Lung microvascular endothelial cell (primary cell): ENCODE measurements around the gene TM9SF4. TPM values are rescaled to one million over a fixed set of nuclear protein-coding genes. Genes with fewer than 3 reads are reported as not detected.

Experiments used
- DNase-seq, 2 donors: peaks; one replicate each; pipeline versions ENCODE4 v3.0.0 to v3.0.0-alpha.2; 2010; ENCODE audit warnings: low read depth in 2 of 2
- total RNA-seq: library from RNA; depleted of rRNA; stranded (reverse); fragments of >200 nt; gene quantifications from 2 replicates; pipeline ENCODE4 v1.2.1, GENCODE V29; 2014

TM9SF4 gene
- total RNA-seq, 1 donor from 2014 or later = 25.2 TPM

DNA sequence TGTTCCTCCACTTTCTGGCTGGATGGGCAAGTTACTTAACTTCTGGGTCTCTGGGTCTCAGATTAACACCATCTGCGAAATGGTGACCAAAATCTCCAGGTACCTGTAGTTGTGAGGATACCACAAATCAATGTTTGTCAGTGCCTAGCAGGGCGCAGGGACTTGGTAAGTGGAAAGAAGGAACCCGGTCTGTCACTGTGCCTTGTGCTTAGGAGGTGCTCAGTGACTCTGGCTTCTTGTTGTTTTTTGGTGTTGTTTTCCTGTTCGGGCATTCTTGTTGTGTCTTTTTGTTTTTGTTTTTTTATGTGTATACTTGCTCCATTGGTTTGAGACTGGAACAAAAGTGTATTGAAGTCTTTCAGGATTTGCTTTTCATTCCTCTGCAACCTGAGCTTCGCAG is 17.8 kb downstream of the TM9SF4 start:
- no peak for DNase-seq

DNA sequence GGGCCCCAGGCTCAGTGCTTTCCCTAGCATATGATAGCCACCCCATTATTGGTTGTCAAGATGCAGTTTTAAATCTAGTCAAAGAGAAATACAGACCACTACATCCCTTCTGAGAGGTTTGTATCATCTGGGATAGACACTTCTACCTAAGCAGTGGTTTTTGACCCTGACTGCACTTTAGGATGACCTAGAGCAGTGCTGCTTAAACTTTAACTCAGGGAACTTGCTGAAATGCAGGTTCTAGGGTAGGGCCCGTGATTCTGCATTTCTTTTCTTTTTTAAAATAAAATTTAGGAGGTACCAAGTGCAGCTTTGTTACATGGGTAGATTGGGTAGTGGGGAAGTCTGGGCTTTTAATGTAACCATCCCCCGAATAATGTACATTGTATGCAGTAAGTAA is 18.7 kb downstream of the TM9SF4 start:
- DNase-seq = no peak

DNA sequence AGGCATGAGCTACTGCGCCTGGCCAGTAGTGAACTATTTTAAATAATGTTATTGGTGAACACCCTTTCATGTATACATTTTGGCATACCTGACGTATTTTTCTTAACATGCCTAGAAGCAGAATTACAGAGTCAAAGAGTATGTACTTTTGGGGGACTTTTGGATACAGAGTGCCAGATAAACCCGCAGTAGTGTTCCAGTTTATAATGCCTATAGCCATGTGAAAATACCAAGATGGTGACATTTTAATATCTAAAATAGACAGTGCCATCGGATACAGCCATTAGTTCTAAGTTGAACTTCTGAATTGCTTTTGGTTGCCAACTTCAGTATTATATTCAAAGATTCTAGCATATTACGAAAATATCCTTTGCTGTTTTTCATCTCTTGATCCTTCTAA is 20.3 kb downstream of the TM9SF4 start:
- no peak for DNase-seq

DNA sequence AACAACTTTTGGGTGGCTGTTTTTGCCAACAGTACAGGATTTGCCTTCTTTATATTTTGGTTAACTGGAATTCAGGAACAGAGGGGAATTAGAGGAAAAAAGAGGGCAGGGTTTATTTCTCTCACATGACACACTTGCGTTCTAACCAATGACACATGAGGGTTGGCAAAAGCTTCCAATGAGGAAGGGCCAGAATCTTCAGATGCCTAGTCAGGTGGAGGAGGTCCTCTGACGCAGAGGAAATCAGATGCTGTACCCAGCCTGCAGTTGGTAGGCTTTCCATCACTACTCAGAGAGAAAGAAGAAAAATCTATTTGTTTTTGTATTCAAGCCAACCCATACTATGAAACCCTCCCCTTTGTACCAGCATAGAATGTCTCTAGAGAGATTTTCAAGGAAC is 20.8 kb downstream of the TM9SF4 start:
- no peak for DNase-seq

DNA sequence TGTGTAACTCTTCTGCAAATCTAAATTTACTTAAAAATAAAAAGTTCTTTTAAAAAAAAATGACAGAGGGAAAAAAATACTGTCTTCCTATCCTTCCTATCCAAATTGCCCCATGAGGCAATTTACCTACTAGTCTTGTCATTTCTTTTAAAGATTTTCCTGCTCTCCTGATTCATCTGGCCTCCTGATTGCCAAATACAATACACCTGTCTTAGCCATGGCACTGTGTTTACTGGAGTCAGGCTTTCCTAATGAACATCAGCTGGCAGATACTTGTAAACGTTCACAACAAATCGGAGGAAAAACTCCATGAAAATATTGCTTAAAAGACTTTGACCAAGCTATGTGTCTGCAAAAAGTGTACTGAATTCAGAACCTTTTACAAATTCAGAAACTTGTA is 21.5 kb downstream of the TM9SF4 start:
- DNase-seq = no peak

DNA sequence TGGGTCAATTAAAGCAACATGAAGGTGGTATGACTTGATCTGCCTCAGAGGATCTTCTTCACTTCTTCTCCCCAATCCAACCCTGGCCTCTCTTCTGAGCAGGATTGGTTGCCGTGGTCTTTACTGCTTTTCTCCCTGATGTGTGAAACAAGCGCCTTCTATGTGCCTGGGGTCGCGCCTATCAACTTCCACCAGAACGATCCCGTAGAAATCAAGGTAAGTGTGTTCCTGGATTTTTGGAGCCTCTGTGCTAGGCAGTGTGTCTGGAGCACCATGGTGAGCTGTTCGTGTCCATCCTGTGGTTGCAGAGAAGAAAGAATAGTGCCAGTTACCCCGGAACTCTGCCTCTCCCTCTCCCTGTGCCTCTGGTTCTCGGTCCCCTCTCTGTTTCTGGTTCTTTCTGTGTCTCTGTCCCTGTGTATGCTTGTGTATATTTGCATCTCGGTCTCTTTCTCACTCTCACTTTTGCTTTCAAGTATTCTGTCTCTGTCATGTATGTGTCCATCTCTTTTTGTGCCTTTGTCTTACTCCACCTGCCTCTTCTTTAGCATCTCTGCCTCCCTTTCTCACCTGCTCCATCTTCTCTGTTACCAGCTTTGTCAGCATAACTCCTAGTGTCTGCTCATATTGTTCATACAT is 23.5 kb downstream of the TM9SF4 start:
- DNase-seq = no peak

DNA sequence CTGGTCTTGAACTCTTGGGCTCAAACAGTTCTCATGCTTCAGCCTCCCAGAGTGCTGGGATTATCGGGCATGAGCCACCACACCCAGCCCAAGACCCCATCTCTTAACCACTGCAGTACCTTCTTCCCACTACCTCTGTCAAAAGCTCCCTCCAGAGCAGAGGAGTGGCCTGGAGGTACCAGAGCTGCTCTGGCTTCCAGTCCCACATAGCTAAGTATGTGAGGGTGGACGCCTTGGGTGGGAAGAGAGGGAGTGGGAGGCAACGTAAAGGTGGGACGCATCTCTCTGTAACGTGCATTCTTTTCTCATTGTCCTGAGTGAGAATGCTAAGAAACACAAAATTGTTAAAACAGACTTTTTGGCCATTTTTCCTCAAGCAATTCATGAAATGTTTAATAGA is 24.5 kb downstream of the TM9SF4 start:
- no peak for DNase-seq

DNA sequence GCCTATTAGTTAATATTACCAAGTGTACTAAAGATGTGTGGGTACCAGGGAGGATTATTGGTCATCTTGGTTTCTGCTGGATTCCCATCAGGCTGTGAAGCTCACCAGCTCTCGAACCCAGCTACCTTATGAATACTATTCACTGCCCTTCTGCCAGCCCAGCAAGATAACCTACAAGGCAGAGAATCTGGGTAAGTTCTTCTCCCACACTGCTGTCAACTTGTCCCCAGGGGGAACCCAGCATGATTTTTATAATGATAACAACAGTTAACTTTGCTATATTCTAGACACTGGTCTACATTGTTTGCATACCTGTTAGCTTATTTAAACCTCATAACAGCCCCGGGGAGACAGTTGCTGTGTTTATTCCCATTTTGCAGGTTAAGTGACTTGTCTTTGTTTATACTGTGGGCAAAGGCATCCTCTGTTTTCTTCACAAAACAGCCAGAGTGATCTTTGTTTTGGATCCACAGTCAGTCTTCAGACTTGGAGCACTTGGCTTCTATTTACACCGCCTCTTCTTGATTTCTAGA is 26.5 kb downstream of the TM9SF4 start:
- DNase-seq = no peak

DNA sequence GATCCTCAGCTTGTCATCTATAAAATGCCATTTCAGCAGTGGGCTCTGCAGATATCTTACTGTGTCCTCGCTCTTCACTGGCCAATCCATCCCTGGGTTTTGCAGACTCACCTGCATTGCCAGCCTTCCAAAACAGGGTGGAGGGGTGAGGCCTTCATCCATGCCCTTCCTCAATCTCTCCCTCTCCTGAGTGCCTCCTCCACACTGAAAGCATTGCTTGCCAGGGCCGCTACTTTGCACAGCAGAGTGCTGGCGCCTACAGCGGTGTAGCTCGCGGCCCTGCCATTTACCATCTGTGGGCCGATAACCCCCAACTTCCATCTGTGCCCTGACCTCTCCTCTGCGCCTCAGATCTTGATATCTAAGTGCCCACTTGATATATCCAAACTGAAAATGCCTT is 29.4 kb downstream of the TM9SF4 start:
- no peak for DNase-seq

DNA sequence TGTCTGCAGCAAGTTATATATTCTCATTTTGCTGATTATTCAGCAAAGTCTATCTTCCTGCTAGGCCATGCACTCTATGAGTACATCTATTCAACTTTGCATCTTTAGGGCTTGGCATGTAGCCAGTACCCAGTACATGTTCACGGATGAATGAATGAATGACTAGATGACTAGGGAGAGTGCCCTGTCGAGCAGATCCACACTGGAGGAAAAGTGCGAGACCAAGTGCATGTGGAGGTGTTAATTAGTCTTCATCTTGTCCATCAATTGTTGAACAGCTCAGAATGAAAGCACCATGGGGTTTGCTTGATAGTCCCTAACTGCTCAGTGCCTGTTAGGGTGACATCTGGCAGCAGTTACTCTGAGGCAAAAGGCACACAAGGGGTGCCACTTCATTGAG is 30.4 kb downstream of the TM9SF4 start:
- DNase-seq = no peak

DNA sequence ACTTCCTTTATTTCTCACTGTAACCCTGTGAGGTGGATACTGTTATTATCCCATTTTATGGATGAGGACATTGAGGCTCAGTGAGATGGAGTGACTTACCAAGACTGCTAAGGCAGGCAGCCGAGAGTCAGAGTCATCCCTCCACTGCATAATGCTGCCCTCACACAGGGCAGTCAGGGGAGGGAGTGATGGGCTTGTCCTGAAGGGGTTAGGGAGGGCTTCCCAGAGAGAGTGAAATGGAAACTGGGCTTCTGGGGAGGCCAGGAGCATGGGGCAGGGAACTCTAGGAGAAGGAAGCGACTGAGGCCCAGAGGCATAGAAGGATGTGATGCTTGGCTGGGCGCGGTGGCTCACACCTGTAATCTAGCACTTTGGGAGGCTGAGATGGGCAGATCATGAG is 31.1 kb downstream of the TM9SF4 start:
- no peak for DNase-seq

DNA sequence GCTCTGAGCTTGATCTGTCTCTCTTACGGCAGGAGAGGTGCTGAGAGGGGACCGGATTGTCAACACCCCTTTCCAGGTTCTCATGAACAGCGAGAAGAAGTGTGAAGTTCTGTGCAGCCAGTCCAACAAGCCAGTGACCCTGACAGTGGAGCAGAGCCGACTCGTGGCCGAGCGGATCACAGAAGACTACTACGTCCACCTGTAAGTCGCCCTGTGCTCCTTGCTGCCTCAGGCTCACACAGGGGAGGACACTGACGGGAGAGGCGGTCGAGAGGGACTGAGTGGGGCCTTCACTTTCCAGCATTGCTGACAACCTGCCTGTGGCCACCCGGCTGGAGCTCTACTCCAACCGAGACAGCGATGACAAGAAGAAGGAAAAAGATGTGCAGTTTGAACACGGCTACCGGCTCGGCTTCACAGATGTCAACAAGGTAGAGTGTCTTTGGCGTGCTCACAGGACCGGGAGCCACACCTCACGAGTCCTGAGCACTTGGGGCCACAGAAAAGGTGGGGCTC is 32.0 kb downstream of the TM9SF4 start:
- no peak for DNase-seq

DNA sequence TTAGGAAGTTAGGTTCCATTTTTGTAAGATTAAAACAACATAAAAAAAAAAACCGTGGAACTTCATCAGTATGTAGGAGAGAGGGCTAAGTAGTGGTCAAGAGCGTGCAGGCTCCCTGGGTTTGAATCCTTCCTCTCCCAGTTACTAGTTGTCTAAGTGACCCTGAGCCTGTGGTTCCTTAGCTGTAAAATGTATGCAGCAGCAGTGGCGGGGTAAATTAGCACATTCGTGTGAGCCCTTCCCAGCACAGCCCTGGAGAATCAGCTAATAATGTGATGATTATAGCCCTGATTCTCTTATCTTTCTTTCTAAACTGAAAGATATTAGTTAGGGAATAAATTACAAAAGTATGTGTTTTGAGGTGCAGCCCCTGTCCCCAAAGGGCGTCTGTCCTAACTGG is 32.6 kb downstream of the TM9SF4 start:
- DNase-seq = no peak

DNA sequence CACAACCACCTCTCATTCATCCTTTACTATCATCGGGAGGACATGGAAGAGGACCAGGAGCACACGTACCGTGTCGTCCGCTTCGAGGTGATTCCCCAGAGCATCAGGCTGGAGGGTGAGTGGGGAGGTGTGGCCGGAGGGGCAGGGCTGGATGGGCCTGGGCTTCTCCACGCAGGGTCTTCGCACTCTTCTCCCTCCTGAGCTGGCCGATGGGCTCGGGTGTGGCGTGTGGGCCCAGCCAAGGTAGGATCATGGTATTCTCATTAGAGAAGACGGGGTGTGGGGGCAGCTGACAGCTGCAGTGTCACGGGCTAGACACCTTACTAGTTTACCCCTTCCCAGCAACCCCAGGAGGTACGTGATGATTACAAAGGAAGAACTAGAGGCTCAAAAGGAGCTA is 33.5 kb downstream of the TM9SF4 start:
- DNase-seq = no peak

DNA sequence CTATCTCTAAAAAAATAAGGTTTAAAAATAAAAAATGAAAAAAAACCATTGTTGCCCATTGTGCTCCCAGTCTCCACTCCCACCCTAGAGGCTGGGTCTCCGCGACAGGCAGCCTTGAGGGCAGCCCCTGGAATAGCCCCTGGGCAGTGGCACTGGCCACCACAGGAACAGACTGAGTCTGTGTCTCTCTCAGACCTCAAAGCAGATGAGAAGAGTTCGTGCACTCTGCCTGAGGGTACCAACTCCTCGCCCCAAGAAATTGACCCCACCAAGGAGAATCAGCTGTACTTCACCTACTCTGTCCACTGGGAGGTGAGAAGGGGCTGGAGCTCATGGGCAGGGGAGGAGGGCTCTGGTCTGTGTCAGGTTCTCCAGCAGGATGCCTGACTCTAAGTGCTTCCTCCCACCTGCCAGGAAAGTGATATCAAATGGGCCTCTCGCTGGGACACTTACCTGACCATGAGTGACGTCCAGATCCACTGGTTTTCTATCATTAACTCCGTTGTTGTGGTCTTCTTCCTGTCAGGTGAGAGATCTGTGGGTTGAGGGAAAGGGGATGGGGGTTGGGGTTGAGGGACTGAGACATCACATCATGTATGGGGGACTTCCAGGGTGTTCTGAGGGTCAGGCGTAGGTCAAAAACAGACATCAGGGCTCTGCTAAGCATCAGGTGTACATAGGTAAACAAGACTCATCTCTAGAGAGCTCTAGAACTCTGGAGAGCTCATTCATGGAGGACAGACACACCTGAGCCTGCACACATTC is 35.6 kb downstream of the TM9SF4 start:
- DNase-seq = no peak

DNA sequence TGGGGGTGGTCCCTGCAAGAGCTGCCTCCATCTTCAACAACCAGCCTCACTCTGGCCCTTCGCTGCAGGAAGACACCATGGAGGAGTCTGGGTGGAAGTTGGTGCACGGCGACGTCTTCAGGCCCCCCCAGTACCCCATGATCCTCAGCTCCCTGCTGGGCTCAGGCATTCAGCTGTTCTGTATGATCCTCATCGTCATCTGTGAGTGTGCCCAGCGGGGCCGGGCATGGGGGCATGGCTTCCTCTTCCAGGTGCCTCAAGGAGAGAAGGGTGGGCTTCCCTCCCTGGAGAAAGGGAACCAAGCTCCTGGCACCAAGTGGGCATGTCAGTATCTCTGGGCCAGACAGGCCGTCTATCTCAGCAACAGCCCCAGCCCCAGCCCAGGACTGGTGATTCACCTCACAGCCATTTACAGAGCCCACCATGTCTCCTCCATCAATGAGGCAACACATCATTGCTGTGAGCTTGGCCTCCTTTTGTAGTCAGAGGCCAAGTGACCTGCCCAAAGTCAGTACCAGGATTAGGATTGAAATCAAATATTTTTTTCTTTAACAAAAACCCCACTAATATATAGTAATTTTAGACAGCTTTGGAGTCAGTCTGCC is 40.2 kb downstream of the TM9SF4 start:
- DNase-seq = no peak

DNA sequence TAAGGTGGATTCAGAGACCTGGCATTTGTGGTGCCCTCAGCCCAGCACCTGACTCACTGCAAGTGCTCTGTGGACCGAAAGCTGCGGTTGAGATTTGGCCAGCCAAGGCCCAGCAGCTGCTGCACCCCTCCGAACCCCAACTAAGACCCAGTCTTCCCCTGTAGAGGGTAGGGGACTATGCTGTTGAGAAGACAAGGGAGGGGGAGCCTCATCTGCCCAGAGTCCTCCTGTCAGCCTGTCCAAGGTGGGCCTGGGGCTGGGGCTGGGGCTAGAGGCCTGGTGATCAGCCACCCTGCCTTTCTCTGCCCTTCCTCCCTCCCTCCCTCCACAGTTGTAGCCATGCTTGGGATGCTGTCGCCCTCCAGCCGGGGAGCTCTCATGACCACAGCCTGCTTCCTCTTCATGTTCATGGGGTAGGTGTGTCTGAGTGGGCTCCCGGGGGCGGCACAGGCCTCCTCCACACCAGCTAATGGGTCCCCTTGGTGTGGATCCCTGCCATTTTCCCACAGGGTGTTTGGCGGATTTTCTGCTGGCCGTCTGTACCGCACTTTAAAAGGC is 40.9 kb downstream of the TM9SF4 start:
- DNase-seq = no peak

DNA sequence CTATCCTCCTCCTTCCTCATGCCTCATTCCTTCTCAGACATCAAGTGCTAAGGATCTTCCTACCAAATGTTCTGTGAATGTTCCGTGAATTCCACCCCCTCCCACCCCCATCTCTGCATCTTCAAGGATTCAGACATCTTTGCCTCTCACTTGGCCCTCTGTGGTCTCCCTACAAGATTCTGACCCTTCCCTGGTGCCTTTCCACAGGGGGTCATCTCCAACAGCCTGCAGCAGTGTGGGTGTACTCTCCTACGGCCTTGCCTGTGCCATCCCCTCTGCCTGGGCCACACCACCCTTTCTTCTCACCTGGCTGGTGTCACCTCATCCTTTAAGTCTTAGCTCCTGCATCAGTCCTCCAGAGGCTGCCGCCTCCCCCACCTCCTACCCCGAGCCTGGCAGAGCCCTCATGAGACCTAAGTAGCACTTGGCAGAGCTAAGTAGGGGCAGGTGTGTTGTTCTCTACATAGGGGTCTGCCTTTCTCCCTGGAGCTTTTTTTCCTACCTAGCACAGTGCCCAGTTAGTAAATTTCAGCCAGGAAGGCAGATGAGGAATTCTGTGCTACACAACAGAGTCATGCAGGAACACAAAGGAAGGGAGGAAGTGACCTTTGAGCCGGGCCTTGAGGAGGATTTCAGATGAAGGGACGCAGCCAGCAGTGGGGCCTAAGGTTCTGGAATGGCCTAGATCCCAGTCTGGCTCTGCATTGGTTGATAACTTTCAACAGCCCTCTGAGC is 43.1 kb downstream of the TM9SF4 start:
- peak; percentile 52 to 66 for DNase-seq

DNA sequence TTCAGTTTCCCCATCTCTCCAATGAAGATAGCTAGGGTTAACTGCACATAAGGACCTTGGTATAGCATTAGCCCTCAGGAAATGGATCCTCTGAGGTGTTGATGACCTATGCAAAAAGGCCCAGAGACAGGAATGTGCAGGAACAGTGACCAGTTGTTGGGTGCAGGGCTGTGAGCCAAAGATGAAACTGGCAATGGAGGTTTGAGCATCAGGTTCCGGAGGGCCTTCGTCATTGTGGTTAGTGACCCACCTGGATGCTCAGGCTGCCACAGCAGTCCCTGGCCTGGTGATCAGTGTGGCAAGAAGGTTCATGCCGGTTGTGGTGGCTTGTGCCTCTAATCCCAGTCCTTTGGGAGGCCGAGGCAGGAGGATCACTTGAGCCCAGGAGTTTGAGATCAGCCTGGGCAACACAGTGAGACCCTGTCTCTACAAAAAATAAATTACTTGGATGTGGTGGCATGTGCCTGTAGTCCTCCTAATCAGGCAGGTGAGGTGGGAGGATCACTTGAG is 43.7 kb downstream of the TM9SF4 start:
- no peak for DNase-seq

DNA sequence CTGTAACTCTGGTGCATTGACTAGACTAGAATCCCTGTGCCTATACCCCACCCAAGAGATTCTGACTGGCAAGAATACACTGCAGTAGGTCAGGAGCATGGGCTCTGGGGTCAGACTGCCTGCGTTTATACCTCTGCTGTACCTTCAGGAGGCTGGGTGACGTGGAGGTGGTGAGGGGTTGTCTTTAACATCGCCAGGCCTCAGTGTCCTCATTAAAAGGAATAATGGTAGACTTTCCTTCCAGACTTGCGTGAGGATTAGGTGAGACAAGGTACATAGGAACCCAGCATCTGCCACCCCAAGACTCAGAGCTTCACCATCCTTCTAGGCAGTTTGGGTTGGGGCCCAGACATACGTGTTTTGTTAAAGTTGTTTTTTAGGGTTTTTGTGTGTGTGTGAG is 44.3 kb downstream of the TM9SF4 start:
- no peak for DNase-seq
